ENCODE results near the gene GRB2.

- no peak for TF ChIP-seq RCOR1 (IDR thresholded peaks at IDR 0.05; ENCODE audit: low read depth, low read length)
- TF ChIP-seq CTCF (IDR thresholded peaks at IDR 0.05): no peak
- no peak for TF ChIP-seq REST (IDR thresholded peaks at IDR 0.05)
- TF ChIP-seq FOSL2 (IDR thresholded peaks at IDR 0.05): no peak
- TF ChIP-seq FOSL2 (CRISPR knock-in tag; IDR thresholded peaks at IDR 0.05): no peak
- TF ChIP-seq MAX (IDR thresholded peaks at IDR 0.05): no peak
- no peak for TF ChIP-seq POLR2A (IDR thresholded peaks at IDR 0.05; ENCODE audit: low read length)
- no peak for TF ChIP-seq ZFP36 (IDR thresholded peaks at IDR 0.05; ENCODE audit: borderline replicate concordance, partially characterized antibody)
- TF ChIP-seq, protein P1, sequence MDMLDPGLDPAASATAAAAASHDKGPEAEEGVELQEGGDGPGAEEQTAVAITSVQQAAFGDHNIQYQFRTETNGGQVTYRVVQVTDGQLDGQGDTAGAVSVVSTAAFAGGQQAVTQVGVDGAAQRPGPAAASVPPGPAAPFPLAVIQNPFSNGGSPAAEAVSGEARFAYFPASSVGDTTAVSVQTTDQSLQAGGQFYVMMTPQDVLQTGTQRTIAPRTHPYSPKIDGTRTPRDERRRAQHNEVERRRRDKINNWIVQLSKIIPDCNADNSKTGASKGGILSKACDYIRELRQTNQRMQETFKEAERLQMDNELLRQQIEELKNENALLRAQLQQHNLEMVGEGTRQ (IDR thresholded peaks at IDR 0.05): no peak
- TF ChIP-seq BHLHE40 (IDR thresholded peaks at IDR 0.05; ENCODE audit: low read depth, low read length): no peak
- TF ChIP-seq PHF8 (IDR thresholded peaks at IDR 0.05; ENCODE audit: borderline replicate concordance, low read depth): no peak
- no peak for TF ChIP-seq EP300 (IDR thresholded peaks at IDR 0.05)
These were observed 24.7 kb downstream of the GRB2 start for GRCh38 chr17:75380750-75381149.
